Stimulated activated CD8-positive, alpha-beta memory T cell treated with anti-CD3 and anti-CD28 coated beads, Interleukin-15, amount 100 ng/mL, for 1 hour (primary cell): Measurements from ENCODE around the gene SLC35B2.
A peak's percentile ranks its signal among the peaks of the same experiment; 100 is the strongest.

Experiments
- DNase-seq: peaks from one replicate; pipeline ENCODE4 v3.0.0-alpha.2; 2020; ENCODE audit warnings: low read depth

The SLC35B2 gene

GRCh38 chr6:44254191-44255104 lies 2.9 kb downstream of the SLC35B2 start:
- DNase-seq, result no peak

- DNase-seq, result peak; percentile 44
Measured at GRCh38 chr6:44253307-44254101, 3.8 kb downstream of the SLC35B2 start.

GRCh38 chr6:44251576-44252524 lies 5.5 kb downstream of the SLC35B2 start:
- DNase-seq, result no peak

DNA sequence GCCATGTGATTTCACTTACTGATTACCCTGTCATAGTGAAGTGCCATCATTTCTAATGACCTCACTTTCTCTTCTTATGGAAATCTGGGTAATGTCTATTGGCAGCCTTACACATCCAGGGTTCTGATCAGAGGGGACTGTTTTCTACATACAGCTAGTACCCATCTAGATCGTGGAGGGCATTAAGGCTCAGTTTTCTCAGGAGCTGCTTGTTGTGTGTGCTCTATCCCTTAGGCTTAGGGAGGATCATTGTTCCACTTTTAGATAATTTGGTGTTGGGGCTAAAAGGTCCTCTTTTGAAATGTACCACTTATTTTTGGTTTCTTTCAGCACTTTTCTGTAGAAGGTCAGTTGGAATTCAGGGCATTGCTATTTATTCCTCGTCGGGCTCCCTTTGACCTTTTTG lies 6.6 kb downstream of the SLC35B2 start:
- DNase-seq, result no peak

DNA sequence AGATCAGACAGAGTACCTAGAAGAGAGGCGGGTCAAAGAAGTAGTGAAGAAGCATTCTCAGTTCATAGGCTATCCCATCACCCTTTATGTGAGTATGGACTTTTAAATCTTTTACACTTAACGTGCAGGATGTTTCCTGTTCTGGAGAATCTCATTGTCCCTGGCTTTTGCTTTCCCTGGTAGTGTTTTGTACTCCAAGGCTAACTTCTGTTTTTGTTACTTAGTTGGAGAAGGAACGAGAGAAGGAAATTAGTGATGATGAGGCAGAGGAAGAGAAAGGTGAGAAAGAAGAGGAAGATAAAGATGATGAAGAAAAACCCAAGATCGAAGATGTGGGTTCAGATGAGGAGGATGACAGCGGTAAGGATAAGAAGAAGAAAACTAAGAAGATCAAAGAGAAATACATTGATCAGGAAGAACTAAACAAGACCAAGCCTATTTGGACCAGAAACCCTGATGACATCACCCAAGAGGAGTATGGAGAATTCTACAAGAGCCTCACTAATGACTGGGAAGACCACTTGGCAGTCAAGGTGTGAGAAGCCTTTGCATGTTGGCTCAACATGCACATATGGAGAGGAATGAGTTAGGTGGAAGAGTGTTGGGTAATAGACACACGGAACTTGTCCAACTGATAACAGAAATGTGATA lies 7.1 kb downstream of the SLC35B2 start:
- DNase-seq, result no peak

DNA sequence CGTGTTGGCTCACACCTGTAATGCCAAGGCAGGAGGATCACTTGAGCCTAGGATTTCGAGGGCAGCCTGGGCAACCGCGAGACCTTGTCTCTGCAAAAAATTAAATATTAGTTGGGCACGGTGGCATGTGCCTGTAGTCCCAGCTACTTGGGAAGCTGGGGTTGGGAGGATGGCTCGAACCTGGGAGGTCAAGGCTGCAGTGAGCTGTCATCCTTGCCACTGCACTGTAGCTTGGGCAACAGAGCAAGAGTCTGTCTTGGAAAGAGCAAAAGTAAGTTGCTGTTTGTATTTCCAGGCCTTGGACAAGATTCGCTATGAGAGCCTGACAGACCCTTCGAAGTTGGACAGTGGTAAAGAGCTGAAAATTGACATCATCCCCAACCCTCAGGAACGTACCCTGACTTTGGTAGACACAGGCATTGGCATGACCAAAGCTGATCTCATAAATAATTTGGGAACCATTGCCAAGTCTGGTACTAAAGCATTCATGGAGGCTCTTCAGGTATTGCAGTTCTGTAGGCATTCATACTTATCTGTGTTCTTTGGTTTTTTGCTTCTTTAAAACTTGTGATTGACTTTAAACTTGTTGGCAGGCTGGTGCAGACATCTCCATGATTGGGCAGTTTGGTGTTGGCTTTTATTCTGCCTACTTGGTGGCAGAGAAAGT lies 8.1 kb downstream of the SLC35B2 start:
- DNase-seq, result no peak

- no peak for DNase-seq
Measured at GRCh38 chr6:44248579-44248978, 8.7 kb downstream of the SLC35B2 start.

GRCh38 chr6:44247338-44248302 lies 9.7 kb downstream of the SLC35B2 start:
- peak; percentile 77 for DNase-seq

GRCh38 chr6:44246663-44247337 lies 10.5 kb downstream of the SLC35B2 start, which contains the start of gene HSP90AB1:
HSP90AB1 (plus strand) TSS chr6:44247101; CDS start chr6:44248630, 1,529 bp downstream.
- peak; percentile 93 for DNase-seq

DNA sequence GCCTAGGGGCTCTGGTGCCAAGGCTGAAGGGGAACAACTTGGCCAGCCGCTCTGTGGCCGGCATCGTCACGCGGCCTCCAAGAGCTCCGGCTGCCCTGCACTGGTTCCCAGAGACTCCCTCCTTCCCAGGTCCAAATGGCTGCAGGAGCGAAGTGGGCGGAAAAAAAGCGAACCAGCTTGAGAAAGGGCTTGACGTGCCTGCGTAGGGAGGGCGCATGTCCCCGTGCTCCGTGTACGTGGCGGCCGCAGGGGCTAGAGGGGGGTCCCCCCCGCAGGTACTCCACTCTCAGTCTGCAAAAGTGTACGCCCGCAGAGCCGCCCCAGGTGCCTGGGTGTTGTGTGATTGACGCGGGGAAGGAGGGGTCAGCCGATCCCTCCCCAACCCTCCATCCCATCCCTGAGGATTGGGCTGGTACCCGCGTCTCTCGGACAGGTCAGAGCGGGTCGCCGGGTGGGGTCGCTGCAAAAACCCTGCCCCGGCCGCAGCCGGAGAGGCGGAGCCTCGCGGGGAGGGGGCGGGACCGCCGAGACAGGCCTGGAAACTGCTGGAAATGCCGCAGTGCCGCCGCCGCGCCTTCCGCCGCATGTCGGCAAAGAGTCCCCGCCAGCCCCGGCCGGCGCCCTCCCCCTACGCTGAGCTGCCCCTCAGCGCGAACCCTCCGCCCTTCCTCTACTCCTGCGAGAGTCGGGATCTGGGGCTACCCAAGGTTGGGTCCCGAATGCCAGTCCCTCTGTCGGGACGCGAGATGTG lies 11.2 kb downstream of the SLC35B2 start:
- DNase-seq, result peak; percentile 65

GRCh38 chr6:44245391-44245911 lies 11.9 kb downstream of the SLC35B2 start:
- DNase-seq, result no peak

DNA sequence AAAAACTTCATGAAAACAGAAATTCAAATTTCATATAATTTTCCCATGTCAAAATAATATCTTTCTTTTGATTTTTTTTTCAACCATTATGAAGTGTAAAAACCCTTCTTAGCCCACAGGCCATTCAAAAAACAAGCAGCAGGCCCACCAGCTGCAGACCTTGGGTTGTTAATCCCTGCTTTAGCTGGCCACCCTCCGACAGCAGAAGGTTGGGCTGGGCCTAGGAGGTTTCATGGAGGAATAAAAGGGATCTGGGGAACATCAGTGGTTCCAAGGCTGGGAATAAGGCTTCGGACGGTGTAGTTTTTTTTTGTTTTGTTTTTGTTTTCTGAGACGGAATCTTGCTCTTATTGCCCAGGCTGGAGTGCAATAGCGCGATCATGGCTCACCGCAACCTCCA lies 14.0 kb downstream of the SLC35B2 start:
- no peak for DNase-seq

GRCh38 chr6:44238687-44239350 lies 18.5 kb downstream of the SLC35B2 start:
- no peak for DNase-seq

GRCh38 chr6:44237813-44238433 lies 19.4 kb downstream of the SLC35B2 start:
- DNase-seq, result peak; percentile 51

- DNase-seq, result peak; percentile 42
Measured at GRCh38 chr6:44237021-44237812, 20.1 kb downstream of the SLC35B2 start.

DNA sequence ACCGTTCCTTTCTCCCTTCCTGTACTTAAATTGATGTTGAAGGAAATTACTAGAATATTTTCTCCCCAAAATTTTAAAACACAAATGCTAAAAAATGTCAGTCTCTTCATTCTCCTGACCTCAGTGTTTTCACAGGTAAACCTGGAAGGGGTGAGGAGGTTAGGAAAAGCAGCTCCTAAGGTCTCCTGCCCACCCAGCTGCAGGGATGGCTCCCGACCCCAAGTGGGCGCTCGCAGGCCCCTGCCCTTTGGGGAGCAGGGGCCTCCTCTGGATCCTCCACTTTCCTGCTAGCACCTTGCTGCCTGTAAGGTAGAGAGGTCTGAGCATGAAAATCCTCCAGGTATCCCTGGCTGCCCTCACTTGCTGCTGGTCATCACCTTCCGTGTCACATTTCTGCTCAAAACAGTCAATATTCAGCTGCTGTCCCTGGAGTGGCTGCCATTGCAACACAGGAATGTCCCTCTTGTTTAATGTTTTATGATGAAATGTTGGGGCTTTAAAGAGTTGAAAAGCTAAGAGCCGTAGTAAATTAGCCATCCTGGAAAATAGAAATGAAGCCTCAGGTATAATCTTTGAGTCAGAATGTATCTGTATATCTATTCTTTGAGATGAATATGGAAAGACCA lies 21.3 kb downstream of the SLC35B2 start:
- DNase-seq, result no peak
